ENCODE data around the gene AKAP12. TPM values are rescaled to one million over a fixed set of nuclear protein-coding genes. Genes with fewer than 3 reads are reported as not detected.
"Not testable (repeated sequence)": the region's sequence is repeated elsewhere in the genome, so short reads cannot be mapped to it uniquely, and the experiment has no call there.

The AKAP12 gene
- total RNA-seq, 2 experiments from 2014 or later = 4.1 to 5.0 TPM

DNA sequence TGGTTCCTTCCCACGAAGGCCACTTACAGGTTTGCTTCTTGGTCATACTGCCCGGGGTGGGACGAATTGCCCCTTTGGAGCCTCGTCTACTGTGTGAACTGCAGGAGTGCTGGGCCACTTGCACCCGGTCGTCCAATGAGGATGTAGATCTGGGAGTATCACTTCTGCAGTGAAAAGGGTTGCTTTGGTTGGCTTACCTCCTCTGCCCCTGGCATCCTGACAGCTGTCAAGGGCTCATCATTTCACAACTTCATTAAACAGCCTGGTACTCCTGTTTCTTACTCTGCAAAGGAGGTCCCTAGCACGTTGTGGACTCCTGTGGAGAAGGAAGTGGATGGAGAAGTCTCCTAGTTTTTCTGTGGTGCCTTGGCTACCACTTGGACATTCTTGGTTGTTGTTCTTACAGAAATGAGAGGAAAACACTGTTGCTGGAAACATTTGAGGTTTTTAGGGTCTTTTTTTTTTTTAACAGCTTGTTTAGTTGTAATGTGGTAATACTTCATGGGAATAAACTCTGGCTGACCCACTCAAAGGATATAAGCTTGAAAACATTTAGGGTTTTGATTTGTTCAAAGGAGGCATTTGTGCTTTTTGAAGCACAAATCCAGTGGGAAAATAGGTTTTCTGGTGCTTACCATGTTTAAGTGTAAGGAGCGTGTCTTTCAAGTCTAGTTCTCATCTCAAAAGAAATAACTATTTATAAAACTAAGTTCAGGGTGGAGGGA, 60.7 kb downstream of the AKAP12 start:
- Mint-ChIP-seq H3K9me3 (ENCODE audit: low read depth) (no peaks in the 10 kb centered on the region), H3K4me3 (no peak overlapping the region), H3K27me3 (peaks cover 5% of the 10 kb centered on the region), H3K36me3 (ENCODE audit: low read depth) (no peaks in the 10 kb centered on the region), H3K27ac (no peak overlapping the region), H3K4me1 (no peaks in the 10 kb centered on the region)
- CTCF ChIA-PET = interaction anchor here (0.7 to 2.3 kb wide), 2 partner anchors 24 to 34 kb away, joined by 3 to 5 read pairs; no protein-coding TSS in a partner anchor
- DNase-seq (no peak), ATAC-seq (no peak)
- POLR2A ChIA-PET = no interaction called here
- intact Hi-C loops (cut with DNase I, micrococcal nuclease) = no loop called here

DNA sequence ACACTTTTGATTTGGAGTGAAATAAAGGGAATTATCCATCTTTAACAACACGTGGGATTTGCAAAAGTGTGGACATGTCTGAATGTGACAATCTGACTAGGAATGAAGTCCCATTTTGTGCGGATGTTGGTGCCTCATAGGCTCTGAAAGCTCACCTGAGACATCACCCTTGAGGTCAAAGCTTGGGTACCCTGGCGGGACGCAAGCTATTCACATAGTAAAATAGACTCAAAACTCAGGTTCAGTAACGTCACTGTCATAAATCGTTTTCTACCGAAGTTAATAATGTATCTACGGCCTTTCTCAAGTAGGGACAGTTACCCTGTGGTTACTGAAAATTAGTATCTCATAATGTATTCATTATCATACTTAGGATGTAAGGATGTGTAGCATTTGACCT, 61.8 kb downstream of the AKAP12 start:
- H3K4me3 Mint-ChIP-seq = no peak overlapping the region
- POLR2A ChIA-PET = no interaction called here
- no peaks in the 10 kb centered on the region for H3K36me3 Mint-ChIP-seq (ENCODE audit: low read depth)
- H3K4me1 Mint-ChIP-seq = no peaks in the 10 kb centered on the region
- intact Hi-C loops (cut with DNase I, micrococcal nuclease) = no loop called here
- H3K27me3 Mint-ChIP-seq = peaks cover 5% of the 10 kb centered on the region
- DNase-seq (no peak), ATAC-seq (no peak)
- no peak overlapping the region for H3K27ac Mint-ChIP-seq
- H3K9me3 Mint-ChIP-seq (ENCODE audit: low read depth) = no peaks in the 10 kb centered on the region
- CTCF ChIA-PET = interaction anchor here (1.4 to 2.3 kb wide), 2 partner anchors 22 to 23 kb away, joined by 3 to 5 read pairs; no protein-coding TSS in a partner anchor

DNA sequence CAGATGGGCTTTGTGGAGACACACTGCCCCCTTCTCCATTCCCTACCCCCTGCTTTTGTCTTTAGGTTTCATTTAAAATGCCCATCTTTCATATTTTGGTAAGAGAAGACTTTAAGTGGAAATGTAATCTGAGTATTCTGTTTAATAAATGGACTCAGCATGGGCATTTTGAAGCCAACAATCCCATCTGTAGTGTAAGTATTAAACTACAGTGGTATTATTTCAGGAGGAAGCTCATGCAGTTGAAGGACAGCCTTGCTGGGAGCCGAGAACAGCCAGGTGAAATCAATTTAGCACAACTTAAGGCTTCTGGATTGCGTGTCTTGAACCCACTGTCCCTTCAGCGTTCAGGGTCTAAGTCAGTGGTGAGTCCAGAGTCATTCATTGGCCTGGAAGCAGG, 63.5 kb downstream of the AKAP12 start:
- H3K4me1 Mint-ChIP-seq = no peaks in the 10 kb centered on the region
- H3K36me3 Mint-ChIP-seq (ENCODE audit: low read depth) = no peaks in the 10 kb centered on the region
- intact Hi-C loops (cut with DNase I, micrococcal nuclease) = no loop called here
- ATAC-seq = no peak
- ChIA-PET CTCF (no interaction called here), POLR2A (no interaction called here)
- H3K27me3 Mint-ChIP-seq = no peaks in the 10 kb centered on the region
- H3K9me3 Mint-ChIP-seq (ENCODE audit: low read depth) = no peaks in the 10 kb centered on the region
- no peak overlapping the region for H3K27ac Mint-ChIP-seq
- no peak for DNase-seq
- no peak overlapping the region for H3K4me3 Mint-ChIP-seq

DNA sequence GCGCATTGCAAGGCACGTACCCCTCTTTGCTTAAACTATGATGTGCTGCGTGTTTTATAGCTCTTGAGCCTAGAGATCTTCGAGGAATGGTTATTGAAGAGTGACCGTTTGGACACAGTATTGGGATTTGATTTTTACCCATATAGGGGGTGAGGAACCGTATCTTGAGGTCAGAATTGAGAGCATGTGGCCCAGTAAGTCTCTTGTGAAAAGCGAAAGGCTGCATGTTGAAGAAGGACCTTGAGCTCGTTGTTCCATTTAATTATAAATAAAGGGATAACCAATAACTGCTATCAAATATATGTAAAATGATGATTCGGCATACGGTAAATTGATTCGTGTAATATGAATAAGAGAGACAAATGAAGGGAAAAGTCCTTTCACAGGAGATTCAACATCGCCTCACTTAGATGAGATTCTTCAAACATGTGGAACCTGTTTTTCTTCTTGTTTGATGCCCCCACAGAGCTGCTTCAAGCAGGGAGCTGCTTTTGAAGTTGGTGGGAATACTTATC, 66.6 kb downstream of the AKAP12 start:
- intact Hi-C loops (cut with DNase I, micrococcal nuclease) = no loop called here
- Mint-ChIP-seq H3K36me3 (ENCODE audit: low read depth) (no peaks in the 10 kb centered on the region), H3K4me3 (no peak overlapping the region), H3K27me3 (no peaks in the 10 kb centered on the region), H3K9me3 (ENCODE audit: low read depth) (no peaks in the 10 kb centered on the region), H3K27ac (no peak overlapping the region), H3K4me1 (no peaks in the 10 kb centered on the region)
- ATAC-seq = no peak
- CTCF ChIA-PET = interaction anchor here (1.0 kb wide), 1 partner anchor 18 kb away, joined by 3 read pairs; no protein-coding TSS in a partner anchor
- POLR2A ChIA-PET = interaction anchor here (0.6 kb wide), 1 partner anchor 436 kb away, joined by 3 read pairs; no protein-coding TSS in a partner anchor
- no peak for DNase-seq

DNA sequence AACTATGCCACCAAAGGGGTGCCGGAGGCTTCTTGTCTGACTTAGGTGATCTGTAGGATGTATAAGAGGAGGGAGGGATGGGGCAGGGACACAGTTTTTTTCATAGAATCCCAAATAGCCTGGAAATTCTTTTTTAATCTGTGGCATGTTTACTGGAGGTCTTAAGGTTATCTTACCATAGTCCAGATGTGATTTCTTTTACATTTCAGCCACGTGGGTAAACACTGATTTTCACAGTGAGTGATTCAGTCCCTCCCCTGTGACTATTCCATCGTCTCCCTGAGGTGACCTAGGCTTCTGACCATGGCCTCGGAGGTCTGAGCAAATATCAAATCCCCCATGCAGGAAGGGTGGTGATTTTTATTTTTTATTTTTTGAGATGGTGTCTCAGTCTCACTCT, 67.7 kb downstream of the AKAP12 start:
- no peak for ATAC-seq
- intact Hi-C loops (cut with DNase I, micrococcal nuclease) = no loop called here
- H3K9me3 Mint-ChIP-seq (ENCODE audit: low read depth) = no peaks in the 10 kb centered on the region
- H3K4me3 Mint-ChIP-seq = no peak overlapping the region
- no peak for DNase-seq
- CTCF ChIA-PET = interaction anchor here (3.3 kb wide), 1 partner anchor 17 kb away, joined by 22 read pairs; no protein-coding TSS in a partner anchor
- H3K27ac Mint-ChIP-seq = no peak overlapping the region
- no peaks in the 10 kb centered on the region for H3K27me3 Mint-ChIP-seq
- no peaks in the 10 kb centered on the region for H3K4me1 Mint-ChIP-seq
- POLR2A ChIA-PET = no interaction called here
- H3K36me3 Mint-ChIP-seq (ENCODE audit: low read depth) = no peaks in the 10 kb centered on the region

DNA sequence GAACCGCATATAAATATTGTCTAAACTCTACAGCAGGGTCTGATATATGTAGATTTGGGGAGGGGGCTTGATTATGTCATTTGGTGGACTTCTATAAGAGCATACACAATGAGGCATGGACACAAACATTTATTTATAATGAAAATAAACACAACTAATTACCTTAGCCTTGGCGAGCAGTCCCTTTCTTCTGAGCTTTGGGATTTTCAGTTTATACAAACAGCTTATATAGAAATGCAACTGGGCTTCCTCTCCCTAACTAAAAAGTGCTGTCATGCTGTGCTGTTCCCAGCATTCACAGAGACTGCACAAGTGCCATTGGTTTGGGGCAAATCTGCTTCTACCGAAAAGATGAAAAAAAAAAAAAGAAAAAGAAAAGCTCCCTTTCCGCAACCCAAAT, 69.9 kb downstream of the AKAP12 start:
- Mint-ChIP-seq H3K36me3 (ENCODE audit: low read depth) (no peaks in the 10 kb centered on the region), H3K4me1 (no peaks in the 10 kb centered on the region), H3K27ac (no peak overlapping the region), H3K9me3 (ENCODE audit: low read depth) (no peaks in the 10 kb centered on the region), H3K27me3 (no peaks in the 10 kb centered on the region), H3K4me3 (no peak overlapping the region)
- CTCF ChIA-PET = interaction anchor here (0.6 to 3.3 kb wide), 3 partner anchors 14 to 169 kb away, joined by 3 to 22 read pairs (median 3); no protein-coding TSS in a partner anchor
- POLR2A ChIA-PET = no interaction called here
- intact Hi-C loops (cut with DNase I, micrococcal nuclease) = no loop called here
- no peak for DNase-seq
- no peak for ATAC-seq

DNA sequence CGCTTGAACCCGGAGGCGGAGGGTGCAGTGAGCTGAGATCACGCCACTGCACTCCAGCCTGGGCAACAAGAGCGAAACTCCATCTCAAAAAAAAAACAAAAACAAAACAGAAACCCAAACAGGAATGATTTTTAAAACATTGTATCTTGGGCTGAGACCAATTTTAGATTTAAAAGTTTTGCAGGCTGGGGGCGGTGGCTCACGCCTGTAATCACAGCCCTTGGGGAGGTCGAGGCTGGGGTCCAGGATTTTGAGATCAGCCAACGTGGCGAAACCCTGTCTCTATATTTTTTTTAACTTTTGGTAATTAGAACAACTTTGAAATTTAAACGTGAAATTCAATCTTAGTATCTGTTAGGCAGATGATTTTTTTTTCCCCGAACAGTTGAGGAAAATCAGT, 70.5 kb downstream of the AKAP12 start:
- POLR2A ChIA-PET = no interaction called here
- Mint-ChIP-seq H3K4me1 (no peaks in the 10 kb centered on the region), H3K27me3 (no peaks in the 10 kb centered on the region), H3K27ac (no peak overlapping the region), H3K4me3 (no peak overlapping the region), H3K36me3 (ENCODE audit: low read depth) (no peaks in the 10 kb centered on the region), H3K9me3 (ENCODE audit: low read depth) (no peaks in the 10 kb centered on the region)
- ATAC-seq = no peak
- intact Hi-C loops (cut with DNase I, micrococcal nuclease) = no loop called here
- CTCF ChIA-PET = interaction anchor here (0.6 to 3.3 kb wide), 4 partner anchors 14 to 1250 kb away, joined by 3 to 22 read pairs (median 4); no protein-coding TSS in a partner anchor
- no peak for DNase-seq

DNA sequence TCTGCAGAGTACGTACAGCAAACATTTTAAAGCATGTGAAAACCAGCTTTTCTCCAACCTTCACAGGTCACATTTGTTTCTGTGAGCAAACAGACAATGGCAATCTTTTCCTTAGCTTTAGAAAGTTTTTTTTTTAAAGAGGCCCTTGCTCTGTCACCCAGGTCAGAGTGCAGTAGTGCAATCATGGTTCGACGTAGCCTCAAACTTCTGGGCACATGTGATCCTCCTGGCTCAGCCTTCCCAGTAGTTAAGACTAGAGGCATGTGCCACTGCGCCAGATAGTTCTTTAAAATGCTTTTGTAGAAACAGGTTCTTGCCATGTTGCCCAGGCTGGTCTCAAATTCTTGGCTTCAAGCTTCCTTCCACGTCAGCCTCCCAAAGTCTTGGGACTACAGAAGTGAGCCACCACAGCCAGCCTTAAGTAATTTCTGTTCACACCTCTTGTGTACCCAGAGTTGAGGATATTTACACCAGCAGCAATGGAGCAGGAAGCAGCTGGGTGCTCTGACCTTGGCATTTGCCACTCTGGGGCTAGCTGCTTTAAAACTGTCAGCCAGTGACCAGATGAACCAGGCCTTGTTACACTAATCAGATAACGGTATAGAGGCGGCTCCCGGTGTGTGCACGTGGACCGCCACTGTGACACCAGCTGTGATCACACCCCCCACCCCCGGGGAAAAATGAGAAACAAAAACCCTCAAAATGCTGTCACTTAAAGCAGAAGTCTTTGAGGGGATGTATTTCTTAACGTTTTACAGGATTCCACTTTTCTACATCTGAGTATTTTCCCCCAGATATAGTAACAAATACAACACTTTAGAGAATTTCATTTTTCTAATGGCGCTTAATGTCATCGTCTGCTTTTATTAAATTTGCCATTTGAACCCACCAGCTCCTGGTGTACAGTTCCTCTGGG, 71.3 kb downstream of the AKAP12 start:
- ATAC-seq = no peak
- ChIA-PET CTCF (interaction anchor here (1.3 kb wide), 1 partner anchor 16 kb away, joined by 3 read pairs; no protein-coding TSS in a partner anchor), POLR2A (no interaction called here)
- intact Hi-C loops (cut with DNase I, micrococcal nuclease) = no loop called here
- H3K9me3 Mint-ChIP-seq (ENCODE audit: low read depth) = peaks cover 5% of the 10 kb centered on the region
- H3K4me1 Mint-ChIP-seq = no peaks in the 10 kb centered on the region
- no peaks in the 10 kb centered on the region for H3K27me3 Mint-ChIP-seq
- H3K36me3 Mint-ChIP-seq (ENCODE audit: low read depth) = no peaks in the 10 kb centered on the region
- no peak overlapping the region for H3K27ac Mint-ChIP-seq
- H3K4me3 Mint-ChIP-seq = no peak overlapping the region
- no peak for DNase-seq

DNA sequence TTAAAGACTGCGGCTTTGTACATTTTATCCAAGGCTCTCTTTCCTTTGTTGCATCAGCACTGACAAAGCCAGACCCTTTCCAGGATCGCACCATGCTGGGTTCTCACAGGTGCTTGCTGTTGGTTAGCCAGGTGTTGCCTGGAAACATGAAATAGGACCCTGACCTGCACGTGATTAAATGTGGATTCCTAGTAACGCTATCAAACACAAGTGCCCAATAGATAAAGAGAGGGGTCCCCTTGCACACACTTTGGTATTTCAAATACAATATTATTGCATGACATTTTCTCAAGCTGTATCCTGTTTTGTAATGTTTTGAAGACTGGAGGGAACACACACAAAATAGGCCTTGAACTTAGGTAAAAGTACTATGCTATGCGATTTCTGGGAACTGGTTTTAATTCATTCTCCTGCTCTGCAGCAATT, 73.3 kb downstream of the AKAP12 start:
- intact Hi-C loops (cut with DNase I, micrococcal nuclease) = no loop called here
- Mint-ChIP-seq H3K4me3 (no peak overlapping the region), H3K9me3 (ENCODE audit: low read depth) (peaks cover 7% of the 10 kb centered on the region), H3K36me3 (ENCODE audit: low read depth) (no peaks in the 10 kb centered on the region), H3K27ac (no peak overlapping the region), H3K4me1 (peaks cover 3% of the 10 kb centered on the region), H3K27me3 (no peaks in the 10 kb centered on the region)
- ATAC-seq (no peak), DNase-seq (no peak)
- CTCF ChIA-PET = no interaction called here
- POLR2A ChIA-PET = no interaction called here

DNA sequence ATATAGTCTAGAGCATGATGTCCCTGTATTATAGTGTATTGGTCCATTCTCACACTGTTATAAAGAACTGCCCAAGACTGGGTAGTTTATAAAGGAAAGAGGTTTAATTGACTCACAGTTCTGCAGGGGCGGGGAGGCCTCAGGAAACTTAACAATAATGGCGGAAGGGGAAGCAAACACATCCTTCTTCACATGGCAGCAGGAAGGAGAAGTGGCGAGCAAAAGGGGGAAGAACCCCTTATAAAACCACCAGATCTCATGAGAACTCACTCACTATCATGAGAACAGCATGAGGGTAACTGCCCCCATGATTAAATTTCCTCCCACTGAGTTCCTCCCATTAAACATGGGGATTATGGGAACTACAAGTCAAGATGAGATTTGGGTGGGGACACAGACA, 75.9 kb downstream of the AKAP12 start:
- intact Hi-C loops (cut with DNase I, micrococcal nuclease); CTCF ChIA-PET; H3K4me3 Mint-ChIP-seq; H3K36me3 Mint-ChIP-seq (ENCODE audit: low read depth); H3K27ac Mint-ChIP-seq; ATAC-seq; H3K27me3 Mint-ChIP-seq; H3K4me1 Mint-ChIP-seq; POLR2A ChIA-PET; H3K9me3 Mint-ChIP-seq (ENCODE audit: low read depth); DNase-seq: not testable (repeated sequence)

DNA sequence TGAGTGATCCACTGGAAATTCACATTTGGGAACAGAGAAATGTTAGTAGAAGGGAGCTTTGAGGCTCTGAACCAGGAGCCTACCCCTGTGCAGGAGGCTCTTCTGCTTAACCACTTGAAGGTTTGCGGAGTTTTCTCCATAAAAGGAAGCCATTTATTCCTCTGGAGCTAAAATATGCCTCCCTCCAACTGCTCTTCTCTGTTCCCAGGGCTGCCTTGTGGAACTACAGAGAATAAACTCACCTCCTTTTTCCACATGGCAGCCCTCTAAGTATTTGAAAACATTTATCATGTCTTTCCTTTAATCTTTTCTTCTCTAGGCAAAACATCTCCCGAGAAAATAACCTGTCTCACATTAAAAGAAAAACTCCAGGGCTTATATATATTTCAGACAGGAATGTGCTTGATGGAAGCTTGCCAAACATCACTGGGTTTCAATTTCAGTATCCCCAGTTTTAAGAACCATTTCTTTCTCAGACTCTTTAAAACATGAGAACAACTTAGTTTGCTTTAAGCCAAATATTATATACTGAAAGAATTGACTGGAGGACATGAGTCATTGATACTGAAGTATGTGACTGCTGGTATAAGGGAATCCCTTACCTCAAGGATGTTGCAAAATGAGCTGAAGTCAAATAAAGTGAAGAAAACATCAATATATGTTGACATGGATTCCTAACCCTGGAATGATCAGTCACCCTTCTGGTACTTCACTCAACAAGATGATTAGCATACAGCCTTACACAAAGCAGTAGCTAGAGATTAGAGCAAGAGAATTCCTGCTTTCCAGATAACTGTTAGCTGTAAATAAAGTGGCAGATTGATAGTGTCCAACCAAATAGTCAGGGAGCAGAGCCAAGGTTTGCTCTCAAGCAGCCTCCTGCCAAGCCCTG, 77.6 kb downstream of the AKAP12 start:
- peaks cover 3% of the 10 kb centered on the region for H3K4me1 Mint-ChIP-seq
- ATAC-seq = no peak
- H3K9me3 Mint-ChIP-seq (ENCODE audit: low read depth) = peaks cover 7% of the 10 kb centered on the region
- H3K27ac Mint-ChIP-seq = no peak overlapping the region
- ChIA-PET CTCF (interaction anchor here (1.5 kb wide), 1 partner anchor 303 kb away, joined by 4 read pairs; no protein-coding TSS in a partner anchor), POLR2A (interaction anchor here (0.5 kb wide), 1 partner anchor 173 kb away, joined by 3 read pairs; no protein-coding TSS in a partner anchor)
- no peaks in the 10 kb centered on the region for H3K36me3 Mint-ChIP-seq (ENCODE audit: low read depth)
- no peak for DNase-seq
- H3K4me3 Mint-ChIP-seq = no peak overlapping the region
- intact Hi-C loops (cut with DNase I, micrococcal nuclease) = no loop called here
- peaks cover 5% of the 10 kb centered on the region for H3K27me3 Mint-ChIP-seq
